Stimulated activated CD8-positive, alpha-beta memory T cell treated with anti-CD3 and anti-CD28 coated beads, Interleukin-2, amount 100 ng/mL, for 1 hour (primary cell): ENCODE measurements around the gene CERS5.

ENCODE experiments used
- DNase-seq, 2 donors: peaks; one replicate each; pipeline ENCODE4 v3.0.0-alpha.2; 2020; ENCODE audit warnings: low read depth in 2 of 2

The CERS5 gene, protein sequence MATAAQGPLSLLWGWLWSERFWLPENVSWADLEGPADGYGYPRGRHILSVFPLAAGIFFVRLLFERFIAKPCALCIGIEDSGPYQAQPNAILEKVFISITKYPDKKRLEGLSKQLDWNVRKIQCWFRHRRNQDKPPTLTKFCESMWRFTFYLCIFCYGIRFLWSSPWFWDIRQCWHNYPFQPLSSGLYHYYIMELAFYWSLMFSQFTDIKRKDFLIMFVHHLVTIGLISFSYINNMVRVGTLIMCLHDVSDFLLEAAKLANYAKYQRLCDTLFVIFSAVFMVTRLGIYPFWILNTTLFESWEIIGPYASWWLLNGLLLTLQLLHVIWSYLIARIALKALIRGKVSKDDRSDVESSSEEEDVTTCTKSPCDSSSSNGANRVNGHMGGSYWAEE

DNA sequence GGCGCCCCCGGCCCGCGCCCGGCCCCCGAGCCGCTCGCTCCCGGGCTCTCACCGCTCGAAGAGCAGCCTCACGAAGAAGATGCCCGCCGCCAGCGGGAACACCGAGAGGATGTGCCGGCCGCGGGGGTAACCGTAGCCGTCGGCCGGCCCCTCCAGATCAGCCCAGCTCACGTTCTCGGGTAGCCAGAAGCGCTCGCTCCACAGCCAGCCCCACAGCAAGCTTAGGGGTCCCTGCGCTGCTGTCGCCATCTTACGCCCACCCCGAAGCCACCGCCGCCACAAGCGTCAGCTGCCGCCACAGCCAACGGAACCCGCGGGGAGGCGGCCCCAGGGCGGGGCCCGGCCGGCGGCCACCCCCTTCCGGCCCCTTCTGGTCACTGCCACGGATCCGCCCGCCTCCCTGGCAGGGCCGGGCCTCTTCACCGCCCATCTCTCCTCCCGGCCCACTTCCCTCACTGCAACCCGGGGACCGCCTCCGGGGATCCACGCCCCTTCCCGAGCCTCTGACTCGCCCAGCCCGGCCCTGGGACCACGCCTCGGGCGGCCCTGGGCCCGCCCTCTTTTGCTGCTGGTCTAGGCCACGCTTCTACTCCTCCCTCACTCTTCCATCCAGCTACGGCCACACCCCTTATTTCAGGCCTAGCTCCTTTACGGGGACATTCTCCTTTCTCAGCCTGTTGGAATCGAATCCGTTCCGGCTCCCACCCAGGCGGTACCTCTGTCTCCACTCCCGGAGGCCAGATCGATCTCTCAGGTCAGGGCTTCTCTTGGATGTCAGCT lies at the start of gene CERS5:
CERS5 (minus strand) TSS at position 321 of the 780 bp plus-strand sequence; CDS start at position 249, 72 bp downstream.
- peak; percentile 90 to 94 for DNase-seq

DNA sequence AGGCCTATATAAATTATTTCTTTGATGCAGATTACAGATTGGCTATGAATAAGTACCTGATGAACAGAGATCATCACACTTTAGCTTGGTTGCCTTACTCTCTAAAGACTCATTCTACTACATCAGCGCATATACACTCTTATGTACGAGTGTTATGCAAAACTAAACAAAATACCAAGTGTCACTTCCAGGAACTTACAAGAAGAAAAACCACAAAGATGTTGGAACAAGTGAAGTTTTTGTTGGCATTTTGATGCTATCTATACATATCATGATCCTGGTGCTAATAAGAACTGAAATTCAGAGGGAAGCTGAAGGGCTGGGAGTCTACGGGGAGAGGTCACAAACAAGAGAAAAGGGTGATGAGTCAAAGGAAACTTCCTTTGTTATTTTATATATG lies 47.9 kb upstream of the CERS5 start:
- DNase-seq: no peak

DNA sequence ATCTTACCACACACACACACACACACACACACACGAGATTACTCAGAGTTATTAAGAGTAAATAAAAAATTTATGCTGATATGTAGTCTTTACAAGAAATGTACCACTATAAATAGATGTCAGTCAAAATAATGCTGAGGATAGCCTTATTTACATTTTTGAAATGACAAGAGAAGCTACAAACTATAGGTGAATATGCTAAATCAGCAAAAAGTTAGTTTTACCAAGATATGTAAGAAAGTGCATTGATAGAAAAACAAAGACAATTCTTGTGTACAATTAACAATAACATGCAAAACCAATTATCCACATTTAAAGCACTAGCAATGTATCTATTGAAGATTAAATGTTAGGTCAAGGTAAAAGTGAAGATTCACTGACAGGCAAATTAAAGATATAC lies 46.8 kb upstream of the CERS5 start:
- no peak for DNase-seq

DNA sequence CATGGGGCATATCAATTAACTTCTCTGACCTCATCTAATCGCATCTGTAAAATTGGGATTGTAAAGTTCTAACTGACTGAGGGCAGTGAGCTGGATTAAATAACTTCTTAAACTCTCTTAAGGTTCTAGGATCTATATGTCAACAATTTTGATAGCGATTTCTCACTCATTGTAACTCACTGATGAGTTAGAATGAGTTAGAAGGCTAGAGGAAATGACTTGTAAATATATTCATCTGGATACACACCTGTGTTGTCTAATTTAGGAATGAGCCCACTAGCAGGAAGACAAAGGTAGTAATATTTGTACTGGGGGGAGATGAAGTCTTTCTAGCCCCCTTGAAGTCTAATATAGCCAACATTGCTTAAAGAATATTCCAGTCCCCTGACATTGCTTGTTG lies 46.3 kb upstream of the CERS5 start:
- DNase-seq: no peak

DNA sequence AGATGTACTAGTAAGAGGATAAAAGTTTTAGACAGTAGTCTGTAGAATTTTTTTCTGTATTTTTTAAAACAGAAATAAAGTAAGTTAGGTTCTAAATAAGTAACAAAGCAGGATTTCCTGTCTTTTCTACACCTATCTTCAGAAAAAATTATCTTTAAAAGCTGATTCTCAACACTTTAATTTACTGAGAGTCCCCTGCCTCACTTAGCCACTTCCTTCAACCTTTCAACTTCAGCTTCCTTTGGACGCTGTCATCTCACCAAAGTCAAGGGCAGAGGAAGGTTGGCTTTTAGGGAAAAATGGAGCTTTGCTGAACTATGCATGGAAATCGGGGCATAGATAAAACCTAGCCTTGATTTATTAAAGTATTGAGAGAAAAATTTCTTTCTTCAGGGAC lies 44.9 kb upstream of the CERS5 start:
- no peak for DNase-seq

DNA sequence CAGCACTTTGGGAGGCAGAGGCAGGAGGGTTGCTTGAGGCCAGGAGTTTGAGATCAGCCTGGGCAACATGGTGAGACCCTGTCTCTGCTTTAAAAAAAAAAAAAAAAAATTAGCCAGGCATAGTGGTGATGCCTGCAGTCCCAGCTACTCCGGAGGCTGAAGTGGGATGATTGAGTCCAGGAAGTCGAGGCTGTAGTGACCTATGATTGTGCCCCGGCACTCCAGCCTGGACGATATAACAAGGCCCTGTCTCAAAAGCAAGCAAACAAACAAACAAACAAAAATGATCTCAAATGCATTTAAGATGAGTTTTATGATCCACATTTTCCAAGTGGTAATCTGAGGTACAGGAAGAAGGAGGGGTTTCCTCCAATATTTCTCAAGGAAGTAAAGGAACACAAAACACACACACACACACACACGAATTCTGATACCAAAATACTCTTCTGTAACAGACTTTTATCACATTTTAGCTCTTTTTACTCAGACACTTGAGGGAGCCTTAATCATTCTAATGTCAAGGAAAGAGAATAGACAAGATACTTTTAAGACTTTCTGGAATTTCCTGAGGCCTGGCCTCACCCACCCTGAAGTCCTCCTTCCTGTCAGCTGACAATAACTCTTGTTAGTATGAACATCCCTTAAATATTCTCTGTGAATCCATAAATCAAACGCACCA lies 44.4 kb upstream of the CERS5 start:
- no peak for DNase-seq

DNA sequence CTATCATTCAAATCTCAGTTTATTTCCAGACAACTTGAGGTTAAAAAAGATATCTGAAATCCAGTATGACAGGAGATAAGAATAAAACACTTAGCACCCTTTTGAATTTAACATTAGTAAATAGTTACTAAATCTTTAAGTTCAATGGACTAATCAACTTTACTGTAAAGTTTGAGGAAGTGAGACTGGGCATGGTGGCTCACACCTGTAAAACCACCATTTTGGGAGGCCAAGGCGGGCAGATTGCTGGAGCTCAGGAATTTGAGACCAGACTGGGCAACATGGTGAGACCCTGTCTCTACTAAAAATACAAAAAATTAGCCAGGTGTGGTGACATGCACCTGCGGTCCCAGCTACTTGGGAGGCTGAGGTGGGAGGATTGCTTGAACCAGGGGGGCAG lies 40.3 kb upstream of the CERS5 start:
- no peak for DNase-seq

DNA sequence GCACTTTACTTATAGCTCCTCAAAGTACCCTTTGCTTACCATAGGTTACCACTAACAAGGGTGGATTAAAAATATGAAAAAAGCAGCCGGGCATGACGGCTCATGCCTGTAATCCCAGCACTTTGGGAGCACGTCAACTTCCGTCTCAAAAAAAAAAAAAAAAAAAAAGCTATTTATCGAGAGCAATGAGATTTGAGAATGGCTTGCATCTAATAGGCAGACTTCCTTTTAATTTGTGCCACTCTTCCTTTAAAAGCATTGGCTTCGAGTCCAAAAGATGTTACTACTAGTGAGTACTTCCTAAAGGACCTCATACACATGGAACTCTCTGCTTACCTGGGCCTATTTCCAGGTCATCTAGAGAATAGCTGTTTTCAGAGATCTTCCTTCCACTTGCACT lies 38.5 kb upstream of the CERS5 start:
- DNase-seq: no peak

DNA sequence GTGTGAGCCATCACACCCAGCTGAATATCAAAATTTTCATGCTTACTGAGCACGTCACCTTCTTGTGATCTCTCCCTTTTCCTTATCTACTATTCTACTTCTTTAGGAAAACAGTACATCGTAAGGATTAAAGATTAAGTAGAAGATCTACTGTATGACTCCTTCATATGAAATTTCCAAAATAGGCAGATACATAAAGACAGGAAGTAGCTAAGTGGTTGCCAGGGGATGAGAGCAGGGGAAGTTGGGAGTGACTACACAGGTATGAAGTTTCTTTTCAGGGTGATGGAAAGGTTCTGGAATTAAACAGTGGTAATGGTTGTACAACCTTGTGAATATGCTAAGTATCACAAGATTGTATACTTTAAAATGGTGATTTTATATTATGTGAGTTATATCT lies 36.5 kb upstream of the CERS5 start:
- no peak for DNase-seq

DNA sequence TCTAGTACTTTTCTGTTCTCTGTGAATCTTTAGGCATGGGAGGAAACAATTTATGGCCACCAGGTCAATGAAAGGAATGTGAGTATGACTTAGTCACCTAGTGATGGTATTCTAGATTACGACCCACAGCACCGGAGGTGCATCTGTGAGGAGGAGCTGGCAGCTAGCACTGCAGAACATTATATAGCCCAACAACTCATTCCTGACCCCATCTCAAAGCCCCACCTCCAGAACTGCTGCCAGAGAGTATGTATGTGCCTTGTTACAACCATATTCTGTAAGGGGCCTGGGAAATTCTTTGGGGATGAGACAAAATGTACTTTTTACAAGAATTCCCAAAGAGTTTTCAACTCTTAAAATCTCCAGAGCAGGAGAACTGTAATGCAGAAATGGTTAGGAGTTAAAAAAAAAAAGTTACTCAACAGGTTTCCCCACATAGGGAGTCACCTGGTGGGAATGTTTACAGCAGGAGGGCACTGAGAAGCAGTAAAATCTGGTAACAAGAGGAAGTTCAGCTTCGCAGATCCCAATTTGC lies 34.9 kb upstream of the CERS5 start:
- no peak for DNase-seq

DNA sequence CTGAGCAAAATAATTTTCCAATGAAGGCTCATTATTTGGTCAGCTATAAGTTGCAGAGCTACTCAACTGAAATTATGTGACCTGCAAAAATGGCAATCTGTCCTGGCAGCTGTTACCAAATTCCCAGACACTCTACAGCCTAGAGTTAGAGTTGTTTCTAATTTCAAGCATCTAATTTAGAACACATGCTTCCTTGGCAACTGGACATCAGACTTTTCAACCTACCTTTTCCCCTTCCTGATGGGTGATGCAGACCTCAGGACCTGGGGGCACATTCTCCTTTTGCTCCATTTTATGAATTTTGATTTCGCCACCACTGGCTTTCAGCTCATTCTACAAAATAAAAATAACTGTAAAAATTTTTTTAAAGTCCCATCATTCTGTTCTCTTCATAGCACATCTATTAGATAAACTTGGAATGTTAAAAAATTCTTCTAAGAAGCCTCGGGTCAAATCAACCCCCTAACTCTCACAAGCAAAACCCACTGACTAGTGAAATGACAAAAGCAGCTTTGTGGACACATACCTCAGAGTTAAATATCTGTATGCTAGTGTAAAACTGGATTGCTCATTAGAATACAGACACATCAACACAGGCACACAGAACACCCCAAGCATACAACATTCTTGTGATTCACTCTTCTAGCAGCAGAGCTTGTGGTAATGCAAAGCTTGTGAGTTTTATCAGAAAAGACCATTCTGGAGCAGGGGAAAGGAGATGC lies 33.5 kb upstream of the CERS5 start:
- no peak for DNase-seq

DNA sequence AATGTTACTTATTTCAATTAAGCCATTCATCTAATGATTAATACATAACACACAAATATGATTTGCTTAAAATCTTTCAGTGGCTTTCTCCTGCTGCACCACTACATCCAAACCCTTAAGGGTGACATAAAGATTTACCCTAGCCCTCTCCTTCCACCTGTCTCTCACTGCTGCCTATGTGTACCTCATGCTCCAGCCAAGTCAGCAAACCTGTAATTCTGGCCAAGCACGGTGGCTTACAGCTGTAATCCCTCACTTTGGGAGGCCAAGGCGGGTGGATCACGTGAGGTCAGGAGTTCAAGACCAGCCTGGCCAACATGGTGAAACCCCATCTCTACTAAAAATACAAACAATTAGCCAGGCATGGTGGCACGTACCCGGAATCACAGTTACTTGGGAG lies 31.7 kb upstream of the CERS5 start:
- no peak for DNase-seq

DNA sequence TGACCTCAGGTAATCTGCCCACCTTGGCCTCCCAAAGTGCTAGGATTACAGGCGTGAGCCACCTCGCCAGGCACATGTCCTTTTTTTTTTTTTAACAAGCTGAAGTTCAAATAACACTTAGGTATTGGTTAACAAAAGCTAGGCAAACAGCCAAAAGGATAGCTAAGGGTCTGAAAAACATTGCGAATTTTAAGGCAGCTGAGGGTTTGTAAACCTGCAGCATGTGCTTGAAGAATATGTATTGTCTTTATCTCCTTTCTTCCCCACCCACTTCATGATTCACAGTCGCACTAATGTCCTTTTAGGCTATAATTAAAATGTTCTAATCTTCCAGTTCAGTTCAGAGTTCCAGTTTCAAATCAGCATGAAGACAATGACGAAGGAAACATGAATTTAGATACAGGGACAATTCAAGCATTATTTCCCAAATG lies 30.1 kb upstream of the CERS5 start:
- DNase-seq: no peak

DNA sequence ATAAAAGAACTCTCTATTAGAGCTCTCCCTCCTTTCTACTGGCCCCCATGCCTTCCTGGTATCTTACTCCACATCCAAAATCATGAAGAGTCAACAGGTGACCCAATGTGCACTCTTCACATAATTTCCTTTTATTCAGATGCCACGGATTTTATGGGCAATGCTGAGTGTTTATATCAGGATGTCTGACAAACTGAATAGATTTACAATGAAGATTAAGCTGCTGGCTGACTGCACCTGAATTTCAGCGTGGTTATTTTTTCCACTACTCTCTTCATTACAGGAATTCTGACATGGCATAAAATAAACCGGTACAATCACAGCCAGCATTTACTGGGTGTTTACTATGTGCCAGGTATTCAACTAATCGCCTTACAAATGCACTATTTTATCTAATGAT lies 29.4 kb upstream of the CERS5 start:
- no peak for DNase-seq

DNA sequence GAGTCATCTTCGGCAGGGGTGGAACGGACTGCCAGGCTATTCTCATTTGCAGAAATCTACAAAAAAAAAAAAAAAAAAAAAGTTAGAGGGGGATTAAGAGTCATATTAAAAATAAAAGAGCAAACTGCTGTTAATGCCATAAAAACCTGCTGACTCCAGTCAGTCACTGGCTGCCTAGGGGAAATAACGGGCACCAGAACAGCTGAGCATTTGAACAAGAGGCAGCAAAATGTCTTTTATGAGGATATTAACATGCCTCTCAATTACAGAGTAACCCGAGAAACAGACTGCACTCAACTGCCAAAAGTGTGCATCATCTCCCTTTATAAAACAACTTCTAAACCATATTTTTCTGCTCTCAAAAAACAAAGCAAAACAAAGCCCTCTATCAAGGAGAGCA lies 28.7 kb upstream of the CERS5 start:
- DNase-seq: no peak

DNA sequence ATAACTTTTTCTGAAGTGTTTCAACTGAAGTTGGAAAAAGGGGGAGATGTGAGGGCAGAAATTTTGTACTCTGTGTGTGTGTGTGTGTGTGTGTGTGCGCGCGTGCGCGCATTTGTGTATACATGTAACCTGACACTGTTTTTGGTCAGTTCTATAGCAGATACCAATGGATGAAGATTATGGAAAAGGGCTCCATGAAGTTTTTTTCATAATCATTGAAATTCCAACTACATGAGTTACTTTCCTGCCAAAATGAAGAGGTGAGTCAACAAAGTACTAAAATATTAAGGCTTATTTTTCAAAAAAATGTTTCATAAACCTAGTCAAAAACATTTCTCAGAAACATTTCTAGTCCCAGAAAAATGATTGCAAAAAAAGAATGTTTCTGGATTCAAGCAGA lies 25.7 kb upstream of the CERS5 start:
- no peak for DNase-seq

DNA sequence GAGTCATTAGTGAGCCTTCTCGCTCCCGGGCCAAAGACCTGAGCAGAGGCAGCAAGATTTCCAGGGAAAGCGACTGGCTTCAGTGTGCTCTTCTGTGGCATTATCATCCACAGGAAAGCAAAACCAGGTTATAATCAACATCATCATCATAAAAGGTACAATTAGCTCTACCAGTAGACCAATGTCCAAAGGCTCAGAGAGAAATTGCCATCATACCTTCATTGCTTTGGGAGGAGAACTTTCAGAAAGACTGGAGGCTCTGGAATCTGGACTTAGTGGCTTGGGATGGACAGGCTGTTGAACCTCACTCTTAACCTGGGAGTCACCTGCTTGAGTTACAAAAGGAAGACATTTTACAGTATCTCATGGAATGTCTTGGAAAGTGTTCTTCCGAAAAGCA lies 25.1 kb upstream of the CERS5 start:
- no peak for DNase-seq

DNA sequence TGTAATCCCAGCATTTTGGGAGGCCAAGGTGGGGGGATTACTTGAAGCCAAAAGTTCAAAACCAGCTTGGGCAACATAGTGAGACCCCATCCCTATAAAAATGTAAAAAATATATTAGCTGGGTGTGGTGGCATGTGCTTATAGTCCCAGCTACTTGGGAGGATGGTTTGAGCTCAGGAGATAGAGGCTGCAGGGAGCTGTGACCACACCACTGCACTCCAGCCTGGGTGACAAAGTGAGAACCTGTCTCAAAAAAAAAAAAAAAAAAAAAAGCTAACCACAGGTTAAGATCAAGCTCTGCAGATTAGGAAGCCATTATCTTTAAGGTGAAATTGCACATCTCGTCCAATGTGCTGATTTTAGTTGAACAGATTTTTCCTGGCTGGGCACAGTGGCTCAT lies 23.7 kb upstream of the CERS5 start:
- DNase-seq: no peak

DNA sequence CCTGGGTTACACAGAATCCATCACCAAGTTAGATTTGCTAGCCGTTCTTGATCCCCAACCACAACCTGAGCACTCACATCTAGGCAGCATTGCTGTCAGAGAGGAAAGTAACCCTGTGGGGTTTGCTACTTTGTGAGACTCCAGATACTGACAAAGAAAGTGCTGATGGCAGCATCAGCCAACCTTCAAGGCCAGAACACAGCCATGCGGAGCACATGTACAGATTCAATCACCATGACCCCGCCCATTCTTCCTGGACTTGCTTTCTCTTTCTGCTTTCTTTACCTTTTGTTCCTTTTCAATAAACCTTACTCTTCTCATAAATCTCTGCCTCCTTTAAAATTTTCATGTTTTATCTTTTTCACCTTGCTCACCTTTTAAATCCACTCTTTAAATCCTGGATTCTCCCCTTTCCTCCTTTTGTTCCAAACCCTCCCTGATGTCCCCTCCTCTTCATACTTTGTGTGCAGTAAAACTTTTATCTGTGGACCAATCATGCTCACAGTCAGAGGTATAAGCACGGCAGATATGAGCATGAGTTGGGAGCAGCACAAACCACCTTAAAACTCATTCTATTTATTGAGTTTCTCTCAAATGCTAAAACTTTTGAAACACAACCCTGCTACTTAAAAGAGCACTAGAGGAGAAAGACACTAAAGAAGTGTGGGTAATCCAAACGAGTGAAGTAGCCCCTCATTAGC lies 21.9 kb upstream of the CERS5 start:
- no peak for DNase-seq

DNA sequence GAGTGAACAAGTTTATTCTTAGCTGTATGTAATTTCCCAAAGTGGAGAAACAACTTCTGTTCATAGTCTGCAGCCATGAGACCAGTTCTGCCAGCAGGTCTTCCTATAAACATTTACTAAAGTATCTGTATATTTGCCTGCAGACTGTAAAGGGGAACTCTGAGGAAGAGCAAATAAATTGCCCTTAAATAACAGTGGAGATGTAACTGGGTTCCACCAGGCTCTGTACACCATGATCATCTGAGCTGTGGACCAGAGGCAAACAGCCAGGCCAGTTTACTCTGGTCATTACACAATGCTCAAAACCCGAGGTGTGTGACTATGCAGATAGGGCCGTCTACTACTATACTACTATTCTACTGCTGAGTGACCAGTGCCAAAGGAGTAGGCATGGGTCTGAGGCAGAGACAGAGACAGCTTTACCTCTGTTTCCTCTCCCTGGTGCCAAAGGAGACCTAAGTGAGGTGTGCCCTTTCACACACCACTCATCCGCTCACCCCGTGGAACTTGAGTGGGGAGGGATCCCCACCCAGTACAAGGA lies 21.1 kb upstream of the CERS5 start:
- DNase-seq: no peak
